ENCODE results near the gene FAM53A. TPM values are rescaled to one million over a fixed set of nuclear protein-coding genes. Genes with fewer than 3 reads are reported as not detected.
"Not testable (repeated sequence)": the region's sequence is repeated elsewhere in the genome, so short reads cannot be mapped to it uniquely, and the experiment has no call there.

The FAM53A gene
- total RNA-seq, 4 donors from 2014 or later, result 6.1 to 33.7 (median 13.6) TPM

GRCh38 chr4:1642196-1642951 lies 41.7 kb downstream of the FAM53A start:
- no peak for DNase-seq (ENCODE audit: low spot score in 2 of 2)
- TF ChIP-seq POLR2A (IDR thresholded peaks at IDR 0.05), result no peak
- TF ChIP-seq, protein P1, sequence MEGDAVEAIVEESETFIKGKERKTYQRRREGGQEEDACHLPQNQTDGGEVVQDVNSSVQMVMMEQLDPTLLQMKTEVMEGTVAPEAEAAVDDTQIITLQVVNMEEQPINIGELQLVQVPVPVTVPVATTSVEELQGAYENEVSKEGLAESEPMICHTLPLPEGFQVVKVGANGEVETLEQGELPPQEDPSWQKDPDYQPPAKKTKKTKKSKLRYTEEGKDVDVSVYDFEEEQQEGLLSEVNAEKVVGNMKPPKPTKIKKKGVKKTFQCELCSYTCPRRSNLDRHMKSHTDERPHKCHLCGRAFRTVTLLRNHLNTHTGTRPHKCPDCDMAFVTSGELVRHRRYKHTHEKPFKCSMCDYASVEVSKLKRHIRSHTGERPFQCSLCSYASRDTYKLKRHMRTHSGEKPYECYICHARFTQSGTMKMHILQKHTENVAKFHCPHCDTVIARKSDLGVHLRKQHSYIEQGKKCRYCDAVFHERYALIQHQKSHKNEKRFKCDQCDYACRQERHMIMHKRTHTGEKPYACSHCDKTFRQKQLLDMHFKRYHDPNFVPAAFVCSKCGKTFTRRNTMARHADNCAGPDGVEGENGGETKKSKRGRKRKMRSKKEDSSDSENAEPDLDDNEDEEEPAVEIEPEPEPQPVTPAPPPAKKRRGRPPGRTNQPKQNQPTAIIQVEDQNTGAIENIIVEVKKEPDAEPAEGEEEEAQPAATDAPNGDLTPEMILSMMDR (IDR thresholded peaks at IDR 0.05), result no peak
- TF ChIP-seq EP300 (IDR thresholded peaks at IDR 0.05), result no peak
- Histone ChIP-seq H3K4me3 (no peak overlapping the region), H3K4me1 (peaks cover 0 to 9% (median 0%) of the 10 kb centered on the region in 4 donors), H3K9me3 (no peaks in the 10 kb centered on the region), H3K27me3 (no peaks in the 10 kb centered on the region), H3K27ac (no peak overlapping the region), H3K36me3 (no peaks in the 10 kb centered on the region)
- 90 to 93% methylated on average over 25 to 26 of the region's 28 CpGs for WGBS, 2 donors

GRCh38 chr4:1641671-1642070 lies 42.4 kb downstream of the FAM53A start:
- no peaks in the 10 kb centered on the region for H3K27me3 ChIP-seq
- H3K4me3 ChIP-seq, result no peak overlapping the region
- H3K27ac ChIP-seq, result no peak overlapping the region
- peaks cover 0 to 9% (median 0%) of the 10 kb centered on the region in 4 donors for H3K4me1 ChIP-seq
- no peaks in the 10 kb centered on the region for H3K36me3 ChIP-seq
- no peaks in the 10 kb centered on the region for H3K9me3 ChIP-seq
- 85 to 86% methylated on average over 6 to 7 of the region's 7 CpGs for WGBS, 2 donors
- TF ChIP-seq, protein P1 (IDR thresholded peaks at IDR 0.05), result no peak
- no peak for TF ChIP-seq EP300 (IDR thresholded peaks at IDR 0.05)
- no peak for TF ChIP-seq POLR2A (IDR thresholded peaks at IDR 0.05)
- no peak for DNase-seq (ENCODE audit: low spot score in 2 of 2)

DNA sequence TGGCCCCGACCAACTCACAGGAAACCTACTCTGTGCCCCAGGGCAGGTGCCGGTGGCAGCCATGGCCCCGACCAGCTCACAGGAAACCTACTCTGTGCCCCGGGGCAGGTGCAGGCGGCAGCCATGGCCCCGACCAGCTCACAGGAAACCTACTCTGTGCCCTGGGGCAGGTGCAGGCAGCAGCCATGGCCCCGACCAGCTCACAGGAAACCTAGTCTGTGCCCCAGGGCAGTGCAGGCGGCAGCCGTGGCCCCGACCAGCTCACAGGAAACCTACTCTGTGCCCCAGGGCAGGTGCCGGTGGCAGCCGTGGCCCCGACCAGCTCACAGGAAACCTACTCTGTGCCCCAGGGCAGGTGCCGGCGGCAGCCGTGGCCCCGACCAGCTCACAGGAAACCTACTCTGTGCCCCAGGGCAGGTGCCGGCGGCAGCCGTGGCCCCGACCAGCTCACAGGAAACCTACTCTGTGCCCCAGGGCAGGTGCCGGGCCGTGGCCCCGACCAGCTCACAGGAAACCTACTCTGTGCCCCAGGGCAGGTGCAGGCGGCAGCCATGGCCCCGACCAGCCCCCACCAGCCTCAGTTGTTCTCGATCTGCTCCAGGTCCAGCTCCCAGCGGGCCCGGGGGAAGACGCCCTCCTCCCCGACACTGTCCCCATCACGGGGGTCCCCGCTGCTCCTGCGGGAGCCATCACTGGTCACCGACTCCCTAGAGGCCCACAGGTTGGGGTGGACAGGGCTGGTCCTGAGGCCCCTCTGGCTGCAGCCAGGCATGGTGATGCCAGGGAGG lies 43.2 kb downstream of the FAM53A start:
- not testable (repeated sequence) for H3K4me1 ChIP-seq; H3K36me3 ChIP-seq; DNase-seq (ENCODE audit: low spot score in 2 of 2); H3K27ac ChIP-seq; H3K27me3 ChIP-seq; H3K9me3 ChIP-seq; H3K4me3 ChIP-seq
- WGBS, 2 donors, result 88 to 91% methylated on average over 19 to 25 of the region's 35 CpGs

DNA sequence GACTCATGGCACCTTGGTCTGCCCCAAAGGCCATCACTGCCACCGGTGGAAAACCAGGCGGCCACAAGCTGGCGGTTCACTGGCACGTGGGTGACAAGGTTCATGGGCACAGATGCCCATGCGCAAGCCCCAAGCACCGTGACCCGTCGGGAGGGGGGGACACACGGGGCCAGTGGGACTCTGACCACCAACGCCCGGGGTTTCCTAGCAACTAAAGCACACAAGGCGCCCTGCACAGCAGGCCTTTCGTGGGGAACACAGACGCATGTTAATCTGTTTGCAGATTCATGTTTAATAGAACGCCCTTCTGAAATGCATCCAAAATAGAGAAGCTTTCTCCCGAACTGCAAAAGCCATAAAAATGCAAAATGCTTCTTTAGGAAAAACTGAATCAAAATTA lies 43.9 kb downstream of the FAM53A start:
- Histone ChIP-seq H3K4me3 (no peak overlapping the region), H3K4me1 (peaks cover 0 to 7% (median 0%) of the 10 kb centered on the region in 4 donors), H3K27ac (no peak overlapping the region), H3K9me3 (peaks cover 0 to 5% (median 0%) of the 10 kb centered on the region in 4 donors), H3K27me3 (no peaks in the 10 kb centered on the region), H3K36me3 (no peaks in the 10 kb centered on the region)
- DNase-seq (ENCODE audit: low spot score in 2 of 2), result no peak
- WGBS, 2 donors, result 78 to 80% methylated on average over 16 of the region's 16 CpGs
- TF ChIP-seq, protein P1 (IDR thresholded peaks at IDR 0.05), result no peak
- TF ChIP-seq POLR2A (IDR thresholded peaks at IDR 0.05), result no peak
- TF ChIP-seq EP300 (IDR thresholded peaks at IDR 0.05), result no peak

DNA sequence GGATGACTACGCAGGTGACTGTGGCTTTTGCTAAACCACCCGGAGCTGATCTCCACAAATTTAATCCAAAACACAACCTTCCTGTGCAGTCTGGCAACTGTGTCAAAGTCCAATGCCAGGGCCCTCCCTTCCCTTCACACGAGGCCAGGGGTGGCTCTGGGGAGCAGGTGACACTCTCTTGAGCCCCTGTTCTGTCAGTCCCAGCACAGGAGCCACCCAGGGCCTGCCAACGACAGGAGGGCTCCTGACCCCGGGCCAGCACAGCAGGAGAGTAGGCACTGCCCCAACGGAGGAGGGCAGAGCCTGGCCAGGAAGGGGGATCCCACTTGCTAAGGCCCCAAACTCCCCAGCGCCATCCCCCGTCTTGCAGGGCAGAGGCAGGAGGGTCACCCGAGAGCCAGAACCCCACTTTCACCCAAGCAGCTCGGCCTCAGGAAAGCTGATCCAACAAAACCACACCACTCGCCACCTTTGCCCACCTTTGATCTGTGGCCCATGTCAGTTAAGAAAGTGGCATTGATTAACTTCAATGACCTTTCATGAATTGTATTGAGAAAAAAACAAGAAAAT lies 44.7 kb downstream of the FAM53A start:
- Histone ChIP-seq H3K36me3 (no peaks in the 10 kb centered on the region), H3K4me3 (no peak overlapping the region), H3K27ac (no peak overlapping the region), H3K9me3 (peaks cover 0 to 13% (median 0%) of the 10 kb centered on the region in 4 donors), H3K4me1 (no peaks in the 10 kb centered on the region), H3K27me3 (no peaks in the 10 kb centered on the region)
- 82 to 95% methylated on average over 7 to 11 of the region's 11 CpGs for WGBS, 2 donors
- TF ChIP-seq POLR2A (IDR thresholded peaks at IDR 0.05), result no peak
- no peak for TF ChIP-seq EP300 (IDR thresholded peaks at IDR 0.05)
- TF ChIP-seq, protein P1 (IDR thresholded peaks at IDR 0.05), result no peak
- DNase-seq (ENCODE audit: low spot score in 2 of 2), result no peak
